BLaER1 treated with 17β-estradiol and CSF1 and Interleukin-3, amounts not matched to agents 10 nM and 100 nM (cell line): Measurements from ENCODE around the gene PPP6R3.

Experiments used
- H3K27ac ChIP-seq, 11 experiments: shearing (Covaris generic); formaldehyde crosslinking; 2 replicates each; pipeline ENCODE4 v1.8.1; 2022
- H3K27me3 ChIP-seq, 11 experiments: shearing (Covaris generic); formaldehyde crosslinking; 2 replicates each; pipeline ENCODE4 v1.8.1; 2022
- H3K36me3 ChIP-seq, 11 experiments: shearing (Covaris generic); formaldehyde crosslinking; 2 replicates each; pipeline ENCODE4 v1.8.1; 2022
- H3K4me1 ChIP-seq, 10 experiments: shearing (Covaris generic); formaldehyde crosslinking; 2 replicates each; pipeline ENCODE4 v1.8.1; 2022
- H3K4me2 ChIP-seq, 11 experiments: shearing (Covaris generic); formaldehyde crosslinking; 2 replicates each; pipeline ENCODE4 v1.8.1; 2022
- H3K4me3 ChIP-seq, 10 experiments: shearing (Covaris generic); formaldehyde crosslinking; 2 replicates each; pipeline ENCODE4 v1.8.1; 2022
- H3K9ac ChIP-seq, 11 experiments: shearing (Covaris generic); formaldehyde crosslinking; 2 replicates each; pipeline ENCODE4 v1.8.1; 2022
- H3K9me3 ChIP-seq, 11 experiments: shearing (Covaris generic); formaldehyde crosslinking; replicated peaks in 1 of 11; 2 replicates each; pipeline ENCODE4 v1.8.1; 2022
- H4K20me1 ChIP-seq, 11 experiments: shearing (Covaris generic); formaldehyde crosslinking; 2 replicates each; pipeline ENCODE4 v1.8.1; 2022
- Cebpa-rat ChIP-seq, 11 experiments: shearing (Covaris generic); IDR thresholded peaks; 2 replicates each; pipeline ENCODE4 v1.8.1; 2022

Gene PPP6R3

DNA sequence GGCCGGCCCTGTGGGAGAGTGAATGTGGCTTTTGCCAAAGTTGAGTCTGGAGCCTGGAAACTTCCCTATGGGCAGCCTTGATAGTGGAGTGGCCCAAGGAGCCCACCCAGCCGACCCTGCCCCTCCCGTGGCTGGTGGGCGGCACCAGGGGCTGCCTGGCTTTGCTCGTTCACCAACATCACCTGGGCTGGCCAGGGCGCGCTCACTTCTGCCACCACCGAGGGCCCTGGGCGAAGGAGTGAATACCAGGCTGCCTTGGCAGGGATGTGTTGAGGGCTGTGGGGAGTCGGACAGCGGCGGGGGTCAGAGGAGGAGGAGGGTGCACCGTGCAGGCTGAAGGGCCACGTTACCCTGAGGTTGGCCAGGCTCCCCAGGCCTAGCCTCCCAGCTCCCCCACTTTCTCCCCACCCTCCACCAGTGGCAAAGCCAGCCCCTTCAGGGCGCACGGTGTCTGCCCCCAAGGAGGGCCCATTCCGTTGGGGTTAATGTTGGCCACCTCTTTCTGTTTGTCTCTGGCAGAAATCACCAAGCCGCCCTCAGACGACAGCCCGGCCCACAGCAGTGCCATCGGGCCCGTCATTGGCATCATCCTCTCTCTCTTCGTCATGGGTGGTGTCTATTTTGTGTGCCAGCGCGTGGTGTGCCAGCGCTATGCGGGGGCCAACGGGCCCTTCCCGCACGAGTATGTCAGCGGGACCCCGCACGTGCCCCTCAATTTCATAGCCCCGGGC, 22.5 kb upstream of the PPP6R3 start:
- peak overlapping the region in 1 of 10 experiments; percentile 47; a peak in 2 of 20 replicates for H3K4me3 ChIP-seq
- peak overlapping the region; percentile 67 to 97 (median 91) for H3K4me2 ChIP-seq
- no peaks in the 10 kb centered on the region for H3K9me3 ChIP-seq
- TF ChIP-seq Cebpa-rat (IDR thresholded peaks at IDR 0.05) = no peak
- peaks cover 0 to 71% (median 30%) of the 10 kb centered on the region in 11 experiments; a peak in 18 of 22 replicates for H3K36me3 ChIP-seq
- H3K27me3 ChIP-seq = 0 out of 22 replicates have a peak, but pooled peaks cover 0 to 1% (median 0%) of the 10 kb centered on the region in 11 experiments
- peaks cover 81 to 97% (median 92%) of the 10 kb centered on the region in 10 experiments for H3K4me1 ChIP-seq
- peak overlapping the region in 9 of 11 experiments; percentile 18 to 64 (median 53); a peak in 12 of 22 replicates for H3K9ac ChIP-seq
- peaks cover 0 to 99% (median 26%) of the 10 kb centered on the region in 11 experiments; a peak in 15 of 22 replicates for H4K20me1 ChIP-seq
- peak overlapping the region in 10 of 11 experiments; percentile 53 to 76 (median 69); a peak in 20 of 22 replicates for H3K27ac ChIP-seq

DNA sequence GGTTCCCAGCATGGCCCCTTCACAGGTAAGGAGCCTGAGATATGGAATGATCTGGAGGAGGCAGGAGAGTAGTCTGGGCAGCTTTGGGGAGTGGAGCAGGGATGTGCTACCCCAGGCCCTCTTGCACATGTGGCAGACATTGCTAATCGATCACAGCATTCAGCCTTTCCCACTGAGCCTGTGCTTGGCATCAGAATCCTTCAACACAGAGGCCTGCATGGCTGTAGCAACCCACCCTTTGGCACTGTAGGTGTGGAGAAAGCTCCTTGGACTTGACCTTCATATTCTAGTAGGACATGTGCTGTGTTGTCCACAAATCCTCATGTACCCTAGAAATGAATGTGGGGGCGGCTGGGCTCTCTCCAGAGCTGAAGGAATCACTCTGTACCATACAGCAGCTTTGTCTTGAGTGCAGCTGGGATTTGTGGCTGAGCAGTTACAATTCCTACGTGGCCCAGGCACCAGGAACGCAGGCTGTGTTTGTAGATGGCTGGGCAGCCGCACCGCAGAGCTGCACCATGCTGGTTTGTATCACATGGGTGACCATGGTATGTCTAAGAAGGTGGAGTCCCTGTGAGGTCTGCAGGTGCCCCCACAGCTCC, 21.8 kb upstream of the PPP6R3 start:
- TF ChIP-seq Cebpa-rat (IDR thresholded peaks at IDR 0.05) = no peak
- H3K27ac ChIP-seq = peak overlapping the region in 7 of 11 experiments; percentile 24 to 76 (median 58); a peak in 11 of 22 replicates
- H4K20me1 ChIP-seq = peaks cover 0 to 92% (median 22%) of the 10 kb centered on the region in 11 experiments; a peak in 14 of 22 replicates
- no peaks in the 10 kb centered on the region for H3K9me3 ChIP-seq
- H3K4me1 ChIP-seq = peaks cover 74 to 92% (median 87%) of the 10 kb centered on the region in 10 experiments
- no peak overlapping the region for H3K4me3 ChIP-seq
- H3K4me2 ChIP-seq = peak overlapping the region; percentile 67 to 97 (median 91)
- H3K9ac ChIP-seq = peak overlapping the region in 7 of 11 experiments; percentile 0 to 73 (median 24); a peak in 8 of 22 replicates
- no peaks in the 10 kb centered on the region for H3K27me3 ChIP-seq
- H3K36me3 ChIP-seq = peaks cover 0 to 69% (median 29%) of the 10 kb centered on the region in 11 experiments; a peak in 18 of 22 replicates

DNA sequence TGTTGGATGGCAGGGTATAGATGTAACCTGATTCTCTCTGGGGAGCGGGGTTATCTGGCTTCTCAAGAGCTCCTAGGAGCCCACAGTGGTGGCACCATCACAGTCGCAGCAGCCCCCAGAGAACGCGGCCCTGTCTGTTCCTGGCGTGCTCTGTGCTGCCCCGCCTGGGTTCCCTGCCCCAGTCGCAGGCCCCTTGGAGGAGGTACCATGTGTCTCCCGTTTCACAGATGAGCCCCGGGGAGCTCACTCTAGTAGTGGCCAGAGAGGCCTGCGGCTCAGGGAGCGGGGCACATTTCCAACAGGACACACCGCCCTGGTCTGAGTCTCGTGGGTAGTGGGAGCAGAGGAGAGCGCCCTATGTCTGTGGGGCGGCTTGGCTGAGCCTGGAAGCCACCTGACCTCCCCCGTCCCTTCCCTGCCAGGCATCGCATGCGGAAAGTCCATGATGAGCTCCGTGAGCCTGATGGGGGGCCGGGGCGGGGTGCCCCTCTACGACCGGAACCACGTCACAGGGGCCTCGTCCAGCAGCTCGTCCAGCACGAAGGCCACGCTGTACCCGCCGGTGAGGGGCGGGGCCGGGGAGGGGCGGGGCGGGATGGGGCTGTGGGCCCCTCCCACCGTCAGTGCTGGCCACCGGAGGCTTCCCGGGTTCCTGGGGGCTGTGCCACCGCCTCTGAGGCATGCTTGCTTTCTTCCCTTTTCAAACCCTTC, 21.0 kb upstream of the PPP6R3 start:
- Histone ChIP-seq H4K20me1 (peaks cover 0 to 85% (median 22%) of the 10 kb centered on the region in 11 experiments; a peak in 13 of 22 replicates), H3K27me3 (no peaks in the 10 kb centered on the region), H3K27ac (peak overlapping the region in 9 of 11 experiments; percentile 43 to 80 (median 66); a peak in 17 of 22 replicates), H3K9me3 (no peaks in the 10 kb centered on the region), H3K36me3 (peaks cover 0 to 66% (median 25%) of the 10 kb centered on the region in 11 experiments; a peak in 17 of 22 replicates), H3K9ac (peak overlapping the region in 9 of 11 experiments; percentile 6 to 73 (median 61); a peak in 17 of 22 replicates), H3K4me2 (peak overlapping the region; percentile 67 to 97 (median 91)), H3K4me3 (0 out of 20 replicates have a peak overlapping the region, but pooled peaks of 1 of the 10 experiments have one; percentile 3), H3K4me1 (peaks cover 72 to 88% (median 85%) of the 10 kb centered on the region in 10 experiments)
- no peak for TF ChIP-seq Cebpa-rat (IDR thresholded peaks at IDR 0.05)

DNA sequence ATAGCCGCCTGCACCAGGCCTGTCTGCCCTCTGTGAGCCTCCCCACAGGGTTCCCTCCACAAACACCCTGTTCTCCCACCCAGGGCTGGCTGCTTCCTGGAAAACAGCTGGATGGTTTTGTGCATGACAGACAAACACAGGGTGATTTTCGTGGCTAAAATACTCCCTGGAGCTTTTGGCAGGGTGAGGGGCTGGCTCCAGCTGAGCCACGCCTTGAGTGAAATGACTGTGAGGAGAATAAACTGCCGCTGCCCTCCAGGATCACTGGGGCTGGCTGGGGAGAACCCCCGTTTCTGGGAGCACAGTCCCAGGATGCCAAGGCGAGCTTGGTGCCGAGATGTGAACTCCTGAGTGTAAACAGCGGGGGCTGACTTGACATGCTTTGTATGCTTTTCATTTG, 20.3 kb upstream of the PPP6R3 start:
- H3K27ac ChIP-seq = peak overlapping the region; percentile 0 to 80 (median 64); a peak in 19 of 22 replicates
- H3K36me3 ChIP-seq = peaks cover 0 to 66% (median 19%) of the 10 kb centered on the region in 11 experiments; a peak in 17 of 22 replicates
- H3K27me3 ChIP-seq = no peaks in the 10 kb centered on the region
- H3K4me2 ChIP-seq = peak overlapping the region; percentile 67 to 97 (median 89)
- peaks cover 72 to 81% (median 80%) of the 10 kb centered on the region in 10 experiments for H3K4me1 ChIP-seq
- peak overlapping the region; percentile 6 to 73 (median 60); a peak in 19 of 22 replicates for H3K9ac ChIP-seq
- no peaks in the 10 kb centered on the region for H3K9me3 ChIP-seq
- TF ChIP-seq Cebpa-rat (IDR thresholded peaks at IDR 0.05) = no peak
- H4K20me1 ChIP-seq = peaks cover 0 to 78% (median 22%) of the 10 kb centered on the region in 11 experiments; a peak in 13 of 22 replicates
- peak overlapping the region in 3 of 10 experiments; percentile 3 to 39 (median 35); a peak in 3 of 20 replicates for H3K4me3 ChIP-seq

DNA sequence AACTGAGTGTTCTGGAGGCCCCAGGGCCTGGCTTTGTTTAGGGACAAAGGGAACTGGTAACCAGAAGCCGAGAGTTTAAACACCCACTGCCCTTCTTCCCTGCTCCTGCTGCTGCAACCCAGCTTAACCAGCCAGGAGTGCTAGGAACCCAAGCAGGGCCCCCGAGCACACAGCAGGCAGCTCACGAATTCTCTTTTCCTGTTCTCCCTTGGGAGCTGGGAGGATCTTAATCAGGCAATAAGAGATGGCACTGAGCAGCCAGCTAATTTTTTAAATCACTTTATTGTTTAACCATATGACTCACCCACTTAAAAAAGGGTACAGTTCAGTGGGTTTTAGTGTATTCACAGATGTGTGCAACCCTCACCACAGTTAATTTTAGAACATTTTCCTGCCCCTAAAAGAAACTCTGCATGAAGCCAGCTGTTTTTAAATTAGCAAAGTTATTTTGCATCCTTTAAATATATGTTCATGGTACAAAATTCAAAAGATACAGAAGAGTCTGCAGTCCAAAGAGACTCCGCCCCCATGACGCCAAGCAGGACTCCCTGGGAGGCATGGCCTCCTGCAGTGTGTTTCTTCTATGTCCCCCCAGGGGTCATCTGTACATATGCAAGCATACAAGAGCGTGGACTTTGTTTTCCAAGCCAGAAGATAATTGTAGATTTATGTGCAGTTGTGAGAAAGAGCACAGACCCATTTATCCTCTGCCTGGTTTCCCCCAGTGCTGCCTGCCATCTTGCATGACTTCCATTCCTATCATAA, 18.9 kb upstream of the PPP6R3 start:
- H3K4me3 ChIP-seq = peak overlapping the region in 6 of 10 experiments; percentile 11 to 35 (median 24); a peak in 4 of 20 replicates
- H3K27ac ChIP-seq = peak overlapping the region in 9 of 11 experiments; percentile 54 to 80 (median 66); a peak in 18 of 22 replicates
- peak overlapping the region in 10 of 11 experiments; percentile 38 to 73 (median 58); a peak in 20 of 22 replicates for H3K9ac ChIP-seq
- no peaks in the 10 kb centered on the region for H3K27me3 ChIP-seq
- H3K36me3 ChIP-seq = peaks cover 0 to 67% (median 30%) of the 10 kb centered on the region in 11 experiments; a peak in 15 of 22 replicates
- peaks cover 0 to 70% (median 23%) of the 10 kb centered on the region in 11 experiments; a peak in 14 of 22 replicates for H4K20me1 ChIP-seq
- TF ChIP-seq Cebpa-rat (IDR thresholded peaks at IDR 0.05) = no peak
- no peaks in the 10 kb centered on the region for H3K9me3 ChIP-seq
- peaks cover 63 to 73% (median 66%) of the 10 kb centered on the region in 10 experiments for H3K4me1 ChIP-seq
- peak overlapping the region; percentile 67 to 97 (median 89) for H3K4me2 ChIP-seq

DNA sequence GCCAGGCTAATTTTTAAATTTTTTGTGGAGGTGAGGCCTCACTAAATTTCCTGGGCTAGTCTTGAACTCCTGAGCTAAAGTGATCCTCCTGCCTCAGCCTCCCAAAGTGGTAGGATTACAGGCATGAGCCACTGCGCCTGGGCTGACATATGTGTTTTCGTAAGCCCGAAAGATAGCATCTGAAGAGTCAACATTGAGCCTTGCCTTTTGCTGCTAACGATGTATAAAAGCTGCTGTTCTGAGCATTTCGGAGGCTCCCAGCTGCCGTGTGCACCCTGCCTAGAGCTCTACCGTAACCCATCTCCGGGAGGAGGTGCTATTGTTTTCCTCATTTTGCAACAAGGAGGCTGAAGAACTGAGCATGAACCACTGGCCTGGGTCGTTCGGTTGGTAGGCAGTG, 18.1 kb upstream of the PPP6R3 start:
- peaks cover 0 to 67% (median 20%) of the 10 kb centered on the region in 11 experiments; a peak in 13 of 22 replicates for H4K20me1 ChIP-seq
- H3K9ac ChIP-seq = peak overlapping the region in 4 of 11 experiments; percentile 2 to 61 (median 25); a peak in 7 of 22 replicates
- H3K36me3 ChIP-seq = peaks cover 0 to 73% (median 37%) of the 10 kb centered on the region in 11 experiments; a peak in 16 of 22 replicates
- H3K4me2 ChIP-seq = peak overlapping the region; percentile 67 to 97 (median 89)
- no peak overlapping the region for H3K4me3 ChIP-seq
- H3K9me3 ChIP-seq = no peaks in the 10 kb centered on the region
- peak overlapping the region in 8 of 11 experiments; percentile 54 to 80 (median 65); a peak in 14 of 22 replicates for H3K27ac ChIP-seq
- H3K27me3 ChIP-seq = no peaks in the 10 kb centered on the region
- TF ChIP-seq Cebpa-rat (IDR thresholded peaks at IDR 0.05) = no peak
- peaks cover 55 to 70% (median 58%) of the 10 kb centered on the region in 10 experiments for H3K4me1 ChIP-seq

DNA sequence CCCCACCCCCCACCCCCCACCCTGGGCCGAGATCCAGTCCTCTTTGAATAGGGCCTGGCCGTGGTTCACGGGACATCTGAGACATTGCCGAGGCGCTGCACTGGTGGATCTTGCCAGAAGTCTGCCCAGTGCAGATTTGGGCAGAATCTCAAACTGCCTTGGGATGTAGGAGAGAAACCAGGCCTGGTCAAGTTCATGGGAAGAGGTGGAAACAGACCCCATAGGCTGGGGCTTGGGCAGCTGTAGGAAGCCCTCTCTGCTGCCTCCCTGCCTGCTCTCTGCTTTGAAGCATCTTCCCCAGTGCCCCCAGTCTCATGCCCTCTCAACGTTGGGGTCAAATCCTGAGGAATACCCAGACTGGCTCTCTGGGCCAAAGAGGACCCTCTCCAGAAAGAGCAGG, 16.0 kb upstream of the PPP6R3 start:
- H3K4me1 ChIP-seq = peaks cover 34 to 51% (median 37%) of the 10 kb centered on the region in 10 experiments
- TF ChIP-seq Cebpa-rat (IDR thresholded peaks at IDR 0.05) = no peak
- peaks cover 0 to 45% (median 18%) of the 10 kb centered on the region in 11 experiments; a peak in 12 of 22 replicates for H4K20me1 ChIP-seq
- no peak overlapping the region for H3K9ac ChIP-seq
- no peak overlapping the region for H3K27ac ChIP-seq
- no peaks in the 10 kb centered on the region for H3K27me3 ChIP-seq
- H3K4me3 ChIP-seq = no peak overlapping the region
- no peak overlapping the region for H3K4me2 ChIP-seq
- no peaks in the 10 kb centered on the region for H3K9me3 ChIP-seq
- peaks cover 0 to 75% (median 49%) of the 10 kb centered on the region in 11 experiments; a peak in 17 of 22 replicates for H3K36me3 ChIP-seq
